Measurements from ENCODE around the gene ZNF236. TPM values are rescaled to one million over a fixed set of nuclear protein-coding genes. Genes with fewer than 3 reads are reported as not detected.

Gene ZNF236
- total RNA-seq, 1 experiment from 2014 or later = 43.2 TPM

GRCh38 chr18:76875390-76876325 lies 53.3 kb downstream of the ZNF236 start:
- Histone ChIP-seq H3K4me3 (no peak overlapping the region), H3K9me3 (no peaks in the 10 kb centered on the region), H3K27me3 (no peaks in the 10 kb centered on the region), H3K36me3 (peaks cover 15% of the 10 kb centered on the region)
- DNase-seq = no peak

DNA sequence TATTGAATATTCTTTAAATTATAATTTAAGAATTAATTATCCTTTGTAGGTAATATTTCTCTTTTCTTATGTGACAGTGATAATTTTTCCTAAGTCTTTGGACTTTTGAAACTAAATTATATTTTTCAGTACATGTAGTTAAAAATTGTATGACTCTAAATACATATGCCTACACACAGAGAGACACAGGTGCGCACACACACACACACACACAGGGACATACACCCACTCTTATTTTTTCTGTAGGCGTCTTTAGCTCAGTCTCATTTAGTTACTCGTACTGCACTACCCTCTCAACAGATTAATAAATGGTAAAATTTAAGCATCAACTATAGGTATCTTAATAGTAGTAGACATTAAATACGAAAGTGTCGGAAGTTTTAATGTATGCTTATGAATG lies 56.1 kb downstream of the ZNF236 start:
- DNase-seq = no peak

GRCh38 chr18:76880026-76880425 lies 57.7 kb downstream of the ZNF236 start:
- H3K9me3 ChIP-seq = no peaks in the 10 kb centered on the region

More for the DNA sequence above, 56.1 kb downstream of the ZNF236 start:
- peaks cover 30% of the 10 kb centered on the region for H3K36me3 ChIP-seq
- H3K27me3 ChIP-seq = no peaks in the 10 kb centered on the region
- H3K9me3 ChIP-seq = no peaks in the 10 kb centered on the region
- no peak overlapping the region for H3K4me3 ChIP-seq

GRCh38 chr18:76881744-76882143 lies 59.4 kb downstream of the ZNF236 start:
- Histone ChIP-seq H3K27me3 (no peaks in the 10 kb centered on the region), H3K9me3 (no peaks in the 10 kb centered on the region), H3K4me3 (no peak overlapping the region), H3K36me3 (peaks cover 21% of the 10 kb centered on the region)
- no peak for DNase-seq

More at GRCh38 chr18:76880026-76880425, 57.7 kb downstream of the ZNF236 start:
- DNase-seq = no peak
- Histone ChIP-seq H3K27me3 (no peaks in the 10 kb centered on the region), H3K36me3 (peaks cover 30% of the 10 kb centered on the region), H3K4me3 (no peak overlapping the region)

DNA sequence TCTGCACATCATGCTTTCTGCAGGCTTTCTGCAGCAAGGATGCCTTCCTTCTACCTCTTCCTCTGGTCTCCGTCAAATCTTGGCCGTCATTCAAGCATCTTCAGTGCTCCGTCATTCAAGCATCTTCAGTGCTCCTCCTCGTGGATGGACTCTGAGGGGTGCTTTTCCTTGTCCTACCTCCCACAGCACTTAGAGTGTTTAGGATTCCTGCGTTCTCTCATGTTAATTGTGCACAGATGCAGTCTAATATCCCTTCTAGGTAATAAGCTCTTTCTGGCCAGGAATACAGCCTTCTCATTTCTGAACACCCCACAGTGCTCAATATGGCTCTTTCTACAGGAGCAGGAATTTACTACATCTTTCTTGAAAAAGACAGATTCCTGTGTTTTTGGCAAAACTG lies 59.8 kb downstream of the ZNF236 start:
- Histone ChIP-seq H3K9me3 (no peaks in the 10 kb centered on the region), H3K36me3 (peaks cover 21% of the 10 kb centered on the region), H3K4me3 (no peak overlapping the region), H3K27me3 (no peaks in the 10 kb centered on the region)
- DNase-seq = no peak

GRCh38 chr18:76885001-76885400 lies 62.6 kb downstream of the ZNF236 start:
- no peak for DNase-seq
- H3K27me3 ChIP-seq = no peaks in the 10 kb centered on the region
- no peaks in the 10 kb centered on the region for H3K9me3 ChIP-seq
- peaks cover 17% of the 10 kb centered on the region for H3K36me3 ChIP-seq
- H3K4me3 ChIP-seq = no peak overlapping the region

DNA sequence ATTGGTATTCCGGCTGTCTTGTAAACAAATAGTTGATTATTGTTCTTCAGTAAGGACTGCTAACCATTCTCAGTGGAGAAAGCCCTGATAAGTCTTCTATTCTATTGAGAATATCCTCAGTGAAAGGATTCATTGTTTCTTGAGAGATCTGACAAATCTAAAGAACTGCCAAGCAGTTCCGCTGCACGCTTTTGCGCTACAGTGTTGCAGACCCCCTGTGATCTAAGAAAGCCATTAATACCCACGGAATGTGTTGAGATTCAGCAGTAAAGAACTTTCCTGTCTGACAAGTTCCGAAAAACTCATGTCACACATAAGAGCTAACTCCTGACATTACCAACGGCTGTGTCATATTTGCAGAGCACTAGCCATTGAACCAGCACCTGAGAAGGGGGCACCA lies 63.8 kb downstream of the ZNF236 start:
- peaks cover 16% of the 10 kb centered on the region for H3K36me3 ChIP-seq
- no peaks in the 10 kb centered on the region for H3K27me3 ChIP-seq
- DNase-seq = no peak
- H3K4me3 ChIP-seq = no peak overlapping the region
- no peaks in the 10 kb centered on the region for H3K9me3 ChIP-seq

- Histone ChIP-seq H3K9me3 (no peaks in the 10 kb centered on the region), H3K4me3 (no peak overlapping the region), H3K36me3 (peaks cover 8% of the 10 kb centered on the region), H3K27me3 (no peaks in the 10 kb centered on the region)
- DNase-seq = no peak
These were observed 66.8 kb downstream of the ZNF236 start for GRCh38 chr18:76889091-76889699.

- no peak for DNase-seq
These were observed 70.5 kb downstream of the ZNF236 start for GRCh38 chr18:76892832-76893231.

GRCh38 chr18:76894566-76895346 lies 72.4 kb downstream of the ZNF236 start:
- no peaks in the 10 kb centered on the region for H3K27me3 ChIP-seq
- H3K9me3 ChIP-seq = no peaks in the 10 kb centered on the region

More at GRCh38 chr18:76892832-76893231, 70.5 kb downstream of the ZNF236 start:
- peaks cover 41% of the 10 kb centered on the region for H3K36me3 ChIP-seq
- H3K4me3 ChIP-seq = no peak overlapping the region
- H3K9me3 ChIP-seq = no peaks in the 10 kb centered on the region
- no peaks in the 10 kb centered on the region for H3K27me3 ChIP-seq

DNA sequence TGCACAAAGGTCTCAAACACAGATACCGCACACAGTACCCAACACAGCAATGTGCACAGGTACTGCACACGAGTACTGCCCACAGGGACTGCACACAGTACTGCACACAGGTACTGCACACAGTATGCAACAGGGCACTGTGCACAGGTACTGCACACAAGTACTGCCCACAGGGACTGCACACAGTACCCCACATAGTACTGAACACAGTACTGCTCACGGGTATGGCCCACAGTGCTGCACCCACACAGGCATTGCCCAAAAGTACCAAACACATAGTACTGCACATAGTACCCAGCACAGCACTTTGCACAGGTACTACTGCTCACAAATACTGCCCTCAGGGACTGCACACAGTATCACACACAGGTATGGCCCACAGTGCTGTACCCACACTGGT lies 73.1 kb downstream of the ZNF236 start:
- no peak overlapping the region for H3K4me3 ChIP-seq
- DNase-seq = no peak
- no peaks in the 10 kb centered on the region for H3K27me3 ChIP-seq
- no peaks in the 10 kb centered on the region for H3K9me3 ChIP-seq
- H3K36me3 ChIP-seq = peaks cover 52% of the 10 kb centered on the region

More at GRCh38 chr18:76894566-76895346, 72.4 kb downstream of the ZNF236 start:
- peaks cover 52% of the 10 kb centered on the region for H3K36me3 ChIP-seq
- H3K4me3 ChIP-seq = no peak overlapping the region
- no peak for DNase-seq

- Histone ChIP-seq H3K27me3 (no peaks in the 10 kb centered on the region), H3K36me3 (peaks cover 51% of the 10 kb centered on the region), H3K4me3 (no peak overlapping the region), H3K9me3 (no peaks in the 10 kb centered on the region)
- DNase-seq = no peak
These were observed 74.3 kb downstream of the ZNF236 start for GRCh38 chr18:76896677-76897076.

DNA sequence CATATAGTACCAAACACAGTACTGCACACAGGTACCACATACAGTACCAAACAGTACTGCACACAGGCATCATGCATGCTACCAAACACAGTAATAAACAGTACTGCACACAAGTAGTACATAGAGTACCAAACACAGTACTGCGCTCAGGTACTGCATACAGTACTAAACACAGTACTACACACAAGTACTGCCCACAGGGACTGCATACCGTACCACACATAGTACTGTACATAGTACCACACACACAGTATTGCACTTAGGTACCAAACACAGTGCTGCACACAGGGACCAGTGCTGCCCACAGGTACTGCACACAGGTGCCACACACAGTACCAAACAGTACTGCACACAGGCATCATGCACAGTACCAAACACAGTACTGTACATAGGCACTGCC lies 74.9 kb downstream of the ZNF236 start:
- no peak for DNase-seq
- no peaks in the 10 kb centered on the region for H3K9me3 ChIP-seq
- H3K27me3 ChIP-seq = no peaks in the 10 kb centered on the region
- no peak overlapping the region for H3K4me3 ChIP-seq
- H3K36me3 ChIP-seq = peaks cover 54% of the 10 kb centered on the region

DNA sequence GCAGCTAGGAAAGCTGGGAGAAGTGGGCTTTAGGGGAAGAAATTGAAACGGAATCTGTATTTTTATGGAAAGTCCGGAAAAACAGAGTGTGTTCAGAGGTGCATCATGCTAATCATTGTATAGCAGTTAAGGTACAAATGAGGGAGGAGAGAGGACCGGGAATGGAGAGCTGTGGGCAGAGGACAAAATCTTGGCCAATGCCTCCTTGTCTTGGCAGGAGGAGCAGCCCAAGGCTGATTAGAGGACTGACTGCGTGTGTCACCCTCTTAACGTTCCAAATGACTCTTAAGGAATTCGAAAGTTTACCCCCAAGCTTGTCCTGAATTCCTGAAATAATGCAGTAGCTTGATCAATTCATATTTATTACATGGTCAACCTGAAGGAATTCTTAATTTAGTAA lies 81.0 kb downstream of the ZNF236 start:
- no peaks in the 10 kb centered on the region for H3K9me3 ChIP-seq
- DNase-seq = no peak
- H3K27me3 ChIP-seq = no peaks in the 10 kb centered on the region
- no peak overlapping the region for H3K4me3 ChIP-seq
- H3K36me3 ChIP-seq = peaks cover 22% of the 10 kb centered on the region

DNA sequence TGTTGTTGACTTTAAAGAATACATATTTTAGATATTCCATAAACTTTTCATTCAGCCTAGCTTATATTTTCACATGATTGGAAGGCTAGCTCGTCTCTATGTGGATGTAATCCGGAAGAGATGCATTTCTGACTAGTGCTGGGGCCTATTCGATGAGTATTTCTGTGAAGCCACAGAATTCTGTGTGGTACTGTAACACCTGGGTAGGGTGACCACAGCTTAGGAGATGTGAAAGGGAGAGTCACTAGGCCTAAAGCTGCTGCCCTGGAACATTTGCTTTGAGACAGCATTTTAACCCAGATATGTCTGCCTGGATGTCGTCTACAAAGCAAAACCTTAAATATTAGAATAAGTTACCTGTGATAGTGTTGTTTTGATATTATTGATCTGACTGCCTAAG lies 83.5 kb downstream of the ZNF236 start:
- Histone ChIP-seq H3K36me3 (peaks cover 17% of the 10 kb centered on the region), H3K27me3 (no peaks in the 10 kb centered on the region), H3K4me3 (no peak overlapping the region), H3K9me3 (no peaks in the 10 kb centered on the region)
- no peak for DNase-seq

- Histone ChIP-seq H3K27me3 (no peaks in the 10 kb centered on the region), H3K36me3 (peaks cover 12% of the 10 kb centered on the region; the same call in 1 of the 2 replicates), H3K4me3 (no peak overlapping the region), H3K9me3 (no peaks in the 10 kb centered on the region)
- no peak for DNase-seq
These were observed 85.9 kb downstream of the ZNF236 start for GRCh38 chr18:76908277-76908676.

- Histone ChIP-seq H3K36me3 (peaks cover 16% of the 10 kb centered on the region), H3K4me3 (no peak overlapping the region), H3K27me3 (no peaks in the 10 kb centered on the region), H3K9me3 (no peaks in the 10 kb centered on the region)
- no peak for DNase-seq
These were observed 87.1 kb downstream of the ZNF236 start for GRCh38 chr18:76909439-76909838.

Measured in MG63 (cell line).